CD1c-positive myeloid dendritic cell (primary cell): ENCODE measurements around the gene SIKE1.
"Not testable (repeated sequence)": the region's sequence is repeated elsewhere in the genome, so short reads cannot be mapped to it uniquely, and the experiment has no call there.

ENCODE experiments used
- DNase-seq: peaks from one replicate; pipeline ENCODE4 v3.0.0-alpha.2; 2016; ENCODE audit errors: extremely low spot score

The SIKE1 gene

GRCh38 chr1:114755006-114755931, 25.2 kb downstream of the SIKE1 start:
- peak; percentile 55 for DNase-seq

- not testable (repeated sequence) for DNase-seq
These were observed 26.8 kb downstream of the SIKE1 start for GRCh38 chr1:114753702-114754101.

GRCh38 chr1:114753143-114753542, 27.3 kb downstream of the SIKE1 start:
- no peak for DNase-seq

- DNase-seq = no peak
These were observed 29.7 kb downstream of the SIKE1 start for GRCh38 chr1:114750780-114751179.

- DNase-seq = no peak
These were observed 30.6 kb downstream of the SIKE1 start for GRCh38 chr1:114749835-114750234.

- DNase-seq = no peak
These were observed 33.9 kb downstream of the SIKE1 start for GRCh38 chr1:114746450-114747121.

GRCh38 chr1:114745291-114745690, 35.2 kb downstream of the SIKE1 start:
- DNase-seq = no peak

GRCh38 chr1:114741963-114742746, 38.3 kb downstream of the SIKE1 start:
- DNase-seq = no peak

- DNase-seq = no peak
These were observed 40.2 kb downstream of the SIKE1 start for GRCh38 chr1:114740331-114740730.

GRCh38 chr1:114737314-114737849, 43.1 kb downstream of the SIKE1 start:
- DNase-seq = no peak

GRCh38 chr1:114735479-114735878, 45.0 kb downstream of the SIKE1 start:
- no peak for DNase-seq

- DNase-seq = no peak
These were observed 50.7 kb downstream of the SIKE1 start for GRCh38 chr1:114729782-114730181.

GRCh38 chr1:114728553-114728952, 51.9 kb downstream of the SIKE1 start:
- DNase-seq = no peak

GRCh38 chr1:114725230-114725629, 55.3 kb downstream of the SIKE1 start:
- no peak for DNase-seq

GRCh38 chr1:114723915-114724314, 56.6 kb downstream of the SIKE1 start:
- DNase-seq = no peak

GRCh38 chr1:114723457-114723856, 57.0 kb downstream of the SIKE1 start:
- no peak for DNase-seq

- no peak for DNase-seq
These were observed 60.0 kb downstream of the SIKE1 start for GRCh38 chr1:114720492-114720891.
